Measurements from ENCODE around the gene LGMN. TPM values are rescaled to one million over a fixed set of nuclear protein-coding genes. Genes with fewer than 3 reads are reported as not detected.

LGMN gene
- total and polyA plus RNA-seq, 4 donors: 115 to 182 (median 136) TPM

DNA sequence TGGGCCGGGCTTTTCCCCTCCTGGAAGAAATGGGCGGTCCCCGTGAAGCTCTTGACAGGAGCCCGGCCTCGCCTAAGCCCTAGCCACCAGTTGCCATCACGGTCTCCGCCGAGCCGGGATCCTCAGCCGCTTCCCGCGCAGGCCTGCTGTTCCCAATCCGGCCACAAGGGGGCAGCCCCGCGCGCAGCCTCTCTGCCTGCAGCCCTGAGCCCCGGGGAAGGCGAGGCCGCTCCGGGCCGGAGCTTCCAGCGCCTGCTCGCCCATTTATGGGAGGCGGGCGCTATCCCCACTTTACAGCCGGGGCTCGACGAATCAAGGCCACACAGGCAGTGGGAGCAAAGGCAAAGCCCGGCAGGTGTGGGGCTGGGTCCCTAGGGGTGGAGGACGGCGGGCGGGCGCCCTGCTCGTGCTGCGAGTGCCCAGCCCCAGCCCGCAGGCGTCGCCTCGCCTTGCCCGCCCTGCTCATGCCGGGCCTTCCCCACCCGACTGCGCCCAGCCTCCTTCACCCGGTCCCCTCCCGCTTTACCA, 61.5 kb downstream of the LGMN start:
- WGBS, 2 donors: 39 to 42% methylated on average over 34 to 45 of the region's 45 CpGs
- Histone ChIP-seq H3K9ac (ENCODE audit: insufficient read depth in 1 of 2, low read length in 2 of 2) (no peak overlapping the region), H3K9me3 (ENCODE audit: control insufficient read depth in 4 of 4, insufficient read depth in 3 of 4, low read length in 3 of 4) (no peaks in the 10 kb centered on the region), H3K4me1 (ENCODE audit: control insufficient read depth in 5 of 5, insufficient read depth in 5 of 5, low read length in 5 of 5) (peaks cover 0 to 4% (median 0%) of the 10 kb centered on the region in 5 donors), H3K36me3 (ENCODE audit: control insufficient read depth in 4 of 4, insufficient read depth in 4 of 4, low read length in 4 of 4) (peaks cover 0 to 36% (median 9%) of the 10 kb centered on the region in 4 donors), H3K4me3 (peak overlapping the region; percentile 16), H3K27me3 (ENCODE audit: control insufficient read depth in 3 of 3, insufficient read depth in 3 of 3, low read length in 2 of 3) (peaks cover 0 to 4% (median 0%) of the 10 kb centered on the region in 3 donors), H3K27ac (ENCODE audit: low read depth in 1 of 2, low read length in 1 of 2) (peak overlapping the region in 1 of 2 donors; percentile 10)
- DNase-seq (peak; percentile 71 to 82 (median 76)), ATAC-seq (ENCODE audit: insufficient read depth, low FRiP score) (peak; percentile 79)
- TF ChIP-seq, protein P1, sequence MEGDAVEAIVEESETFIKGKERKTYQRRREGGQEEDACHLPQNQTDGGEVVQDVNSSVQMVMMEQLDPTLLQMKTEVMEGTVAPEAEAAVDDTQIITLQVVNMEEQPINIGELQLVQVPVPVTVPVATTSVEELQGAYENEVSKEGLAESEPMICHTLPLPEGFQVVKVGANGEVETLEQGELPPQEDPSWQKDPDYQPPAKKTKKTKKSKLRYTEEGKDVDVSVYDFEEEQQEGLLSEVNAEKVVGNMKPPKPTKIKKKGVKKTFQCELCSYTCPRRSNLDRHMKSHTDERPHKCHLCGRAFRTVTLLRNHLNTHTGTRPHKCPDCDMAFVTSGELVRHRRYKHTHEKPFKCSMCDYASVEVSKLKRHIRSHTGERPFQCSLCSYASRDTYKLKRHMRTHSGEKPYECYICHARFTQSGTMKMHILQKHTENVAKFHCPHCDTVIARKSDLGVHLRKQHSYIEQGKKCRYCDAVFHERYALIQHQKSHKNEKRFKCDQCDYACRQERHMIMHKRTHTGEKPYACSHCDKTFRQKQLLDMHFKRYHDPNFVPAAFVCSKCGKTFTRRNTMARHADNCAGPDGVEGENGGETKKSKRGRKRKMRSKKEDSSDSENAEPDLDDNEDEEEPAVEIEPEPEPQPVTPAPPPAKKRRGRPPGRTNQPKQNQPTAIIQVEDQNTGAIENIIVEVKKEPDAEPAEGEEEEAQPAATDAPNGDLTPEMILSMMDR (IDR thresholded peaks at IDR 0.05; ENCODE audit: control extremely low read depth, extremely low read depth): peak; percentile 87

DNA sequence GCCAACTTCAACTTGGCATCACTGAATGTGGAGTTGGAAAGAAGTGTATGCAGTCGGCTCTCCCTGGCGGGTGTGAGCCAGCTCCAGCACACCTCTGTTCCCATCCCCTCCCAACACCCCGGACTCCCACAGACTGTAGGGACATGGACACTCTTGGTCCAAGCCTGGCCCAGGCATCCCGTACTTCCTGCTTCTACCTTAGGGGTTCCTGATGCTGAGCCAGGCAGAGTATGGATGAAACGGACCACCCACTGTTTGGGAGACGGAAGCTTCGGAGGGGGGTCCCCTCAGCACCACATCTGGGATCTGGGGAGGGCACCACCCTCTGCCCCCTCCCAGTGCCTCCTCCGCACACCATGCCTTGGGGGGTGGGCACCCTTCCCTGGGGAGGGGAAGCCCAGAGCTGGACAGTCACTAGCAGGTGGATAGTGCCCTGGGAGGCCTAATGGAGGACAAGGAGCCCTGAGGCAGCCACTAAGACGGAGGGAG, 62.0 kb downstream of the LGMN start:
- Histone ChIP-seq H3K27ac (ENCODE audit: low read depth in 1 of 2, low read length in 1 of 2) (no peak overlapping the region), H3K4me1 (ENCODE audit: control insufficient read depth in 5 of 5, insufficient read depth in 5 of 5, low read length in 5 of 5) (peaks cover 0 to 4% (median 0%) of the 10 kb centered on the region in 5 donors), H3K27me3 (ENCODE audit: control insufficient read depth in 3 of 3, insufficient read depth in 3 of 3, low read length in 2 of 3) (peaks cover 0 to 4% (median 0%) of the 10 kb centered on the region in 3 donors), H3K9ac (ENCODE audit: insufficient read depth in 1 of 2, low read length in 2 of 2) (no peak overlapping the region), H3K9me3 (ENCODE audit: control insufficient read depth in 4 of 4, insufficient read depth in 3 of 4, low read length in 3 of 4) (no peaks in the 10 kb centered on the region), H3K36me3 (ENCODE audit: control insufficient read depth in 4 of 4, insufficient read depth in 4 of 4, low read length in 4 of 4) (peaks cover 0 to 37% (median 9%) of the 10 kb centered on the region in 4 donors), H3K4me3 (no peak overlapping the region)
- TF ChIP-seq, protein P1 (IDR thresholded peaks at IDR 0.05; ENCODE audit: control extremely low read depth, extremely low read depth): no peak
- no peak for ATAC-seq (ENCODE audit: insufficient read depth, low FRiP score)
- DNase-seq: no peak
- 81 to 84% methylated on average over 8 to 9 of the region's 9 CpGs for WGBS, 2 donors

DNA sequence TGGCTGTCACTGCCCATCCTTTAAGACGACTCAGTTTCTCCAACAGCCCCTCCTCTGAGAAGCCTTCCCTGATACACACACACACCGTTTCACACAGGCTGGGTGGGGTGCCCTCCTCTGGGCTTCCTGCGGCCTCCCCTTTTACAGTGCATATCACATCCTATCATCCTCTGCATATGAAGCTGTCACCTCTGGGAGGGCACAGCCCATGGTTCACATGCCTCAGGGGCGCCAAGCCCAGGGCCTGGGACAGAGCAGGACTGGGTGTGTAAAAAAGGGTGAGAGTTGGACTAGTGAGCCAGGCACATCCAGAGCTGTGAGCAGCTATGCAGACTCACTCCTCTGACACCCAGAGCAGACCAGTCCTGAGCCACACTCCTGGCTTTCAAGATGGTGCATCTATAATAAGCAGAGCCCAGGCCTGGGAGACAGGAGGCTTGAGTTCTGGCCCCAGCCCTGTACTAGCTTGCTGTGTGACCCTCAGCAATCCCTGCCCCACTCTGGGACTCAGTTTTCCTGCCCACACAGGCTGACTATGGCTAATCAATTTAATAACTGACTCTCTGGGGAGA, 62.6 kb downstream of the LGMN start:
- H3K27me3 ChIP-seq (ENCODE audit: control insufficient read depth in 3 of 3, insufficient read depth in 3 of 3, low read length in 2 of 3): peaks cover 0 to 4% (median 0%) of the 10 kb centered on the region in 3 donors
- H3K27ac ChIP-seq (ENCODE audit: low read depth in 1 of 2, low read length in 1 of 2): no peak overlapping the region
- no peak overlapping the region for H3K9ac ChIP-seq (ENCODE audit: insufficient read depth in 1 of 2, low read length in 2 of 2)
- H3K4me3 ChIP-seq: no peak overlapping the region
- no peak for DNase-seq
- H3K36me3 ChIP-seq (ENCODE audit: control insufficient read depth in 4 of 4, insufficient read depth in 4 of 4, low read length in 4 of 4): peaks cover 0 to 39% (median 9%) of the 10 kb centered on the region in 4 donors
- TF ChIP-seq, protein P1 (IDR thresholded peaks at IDR 0.05; ENCODE audit: control extremely low read depth, extremely low read depth): no peak
- peaks cover 0 to 4% (median 0%) of the 10 kb centered on the region in 5 donors for H3K4me1 ChIP-seq (ENCODE audit: control insufficient read depth in 5 of 5, insufficient read depth in 5 of 5, low read length in 5 of 5)
- 92 to 96% methylated on average over 4 of the region's 4 CpGs for WGBS, 2 donors
- ATAC-seq (ENCODE audit: insufficient read depth, low FRiP score): no peak
- H3K9me3 ChIP-seq (ENCODE audit: control insufficient read depth in 4 of 4, insufficient read depth in 3 of 4, low read length in 3 of 4): no peaks in the 10 kb centered on the region

Measured in lung (tissue), 12 donors.